ENCODE data around the gene GPC5. TPM values are rescaled to one million over a fixed set of nuclear protein-coding genes. Genes with fewer than 3 reads are reported as not detected.

The GPC5 gene
- total and polyA plus RNA-seq, 2 of the 8 experiments (the other 6 are each of a cell fraction or from before 2014, with no cell fraction given) = 0.20 to 0.39 TPM

DNA sequence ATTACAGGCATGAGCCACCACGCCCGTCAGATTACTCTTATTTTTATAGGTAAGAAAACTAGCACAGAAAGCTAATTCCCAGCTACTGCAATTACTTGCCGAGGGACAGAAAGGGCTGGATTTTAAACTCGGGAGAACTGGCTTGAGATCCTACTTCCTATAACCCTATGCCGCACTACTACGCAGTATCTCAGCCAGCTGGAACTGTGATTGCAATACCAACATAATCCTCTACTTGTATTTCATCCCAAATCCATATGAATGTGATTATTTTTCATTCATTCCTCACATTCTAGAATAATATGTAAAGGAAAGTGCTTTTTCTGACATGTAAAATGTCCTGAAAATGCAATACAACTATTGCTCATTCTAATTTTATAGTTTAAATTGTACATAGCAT lies 1054.4 kb downstream of the GPC5 start (continued):
- TF ChIP-seq CHD7 (IDR thresholded peaks at IDR 0.05; ENCODE audit: insufficient replicate concordance, low read length) (no peak), SIN3A (conservative IDR thresholded peaks at IDR 0.05 in 1 of 2, IDR thresholded peaks at IDR 0.05 in 1 of 2; ENCODE audit: low read depth in 1 of 2, low read length in 2 of 2) (no peak), YY1 (IDR thresholded peaks at IDR 0.05; ENCODE audit: low read depth, low read length) (no peak)

Measured in H1 (cell line).